Sigmoid colon (tissue), 7 donors: ENCODE measurements around the gene SMG9. TPM values are rescaled to one million over a fixed set of nuclear protein-coding genes. Genes with fewer than 3 reads are reported as not detected.

Source experiments
- DNase-seq: peaks from one replicate; pipeline ENCODE4 v3.0.0-alpha.2; 2019
- H3K27ac ChIP-seq, 4 donors: fragments of 200-600 bp; sonication (generic); one replicate each; pipeline ENCODE4 v1.5.1; 2016 to 2019; ENCODE audit warnings: mild to moderate bottlenecking in 1 of 4
- H3K27me3 ChIP-seq, 3 donors: fragments of 200-600 bp; sonication (generic); one replicate each; pipeline ENCODE4 v1.5.1; 2019; ENCODE audit warnings: mild to moderate bottlenecking in 1 of 3
- H3K36me3 ChIP-seq, 4 donors: fragments of 200-600 bp; sonication (generic); one replicate each; pipeline ENCODE4 v1.5.1; 2016 to 2019
- H3K4me1 ChIP-seq, 4 donors: fragments of 200-600 bp; sonication (generic); one replicate each; pipeline ENCODE4 v1.5.1; 2017 to 2019
- H3K4me3 ChIP-seq, 4 donors: fragments of 200-600 bp; sonication (generic); one replicate each; pipeline ENCODE4 v1.5.1; 2017 to 2019; ENCODE audit warnings: mild to moderate bottlenecking in 2 of 4, moderate library complexity in 1 of 4
- H3K9me3 ChIP-seq, 4 donors: fragments of 200-600 bp in 3 of 4; sonication (generic) in 3 of 4; one replicate each; pipeline versions ENCODE4 v1.5.1 to v1.6.1; 2013 to 2019
- CTCF ChIP-seq, 4 experiments: fragments of 450-650 bp in 3 of 4; fragments of 200-600 bp in 1 of 4; IDR thresholded peaks; one replicate each; pipeline ENCODE4 v1.5.1; 2016 to 2019; ENCODE audit warnings: antibody characterized with exemption in 4 of 4, mild to moderate bottlenecking in 3 of 4, moderate library complexity in 2 of 4
- EP300 ChIP-seq, 4 donors: sonication (generic); formaldehyde crosslinking; IDR thresholded peaks; one replicate each; pipeline ENCODE4 v1.6.1; 2017; ENCODE audit warnings: antibody characterized with exemption in 4 of 4
- POLR2A ChIP-seq, 2 donors: fragments of 450-650 bp; IDR thresholded peaks; one replicate each; pipeline ENCODE4 v1.6.1; 2016; ENCODE audit warnings: antibody characterized with exemption in 2 of 2, mild to moderate bottlenecking in 2 of 2, moderate library complexity in 2 of 2
- POLR2AphosphoS5 ChIP-seq, 4 donors: sonication (generic); formaldehyde crosslinking; IDR thresholded peaks; one replicate each; pipeline ENCODE4 v1.6.1; 2017; ENCODE audit warnings: antibody characterized with exemption in 4 of 4
- WGBS, 2 donors: extraction: QIAGEN DNeasy Blood & Tissue Kit; methylation state at CpG; one replicate each; pipeline ENCODE4 v1.1.7; 2013; 5-methylcytosine and 5-hydroxymethylcytosine counted together
- intact Hi-C: fragments of 100-400 bp; cut with DNase I; formaldehyde crosslinking; loops from one replicate; pipeline ENCODE4 v1.15.1; 2023
- polyA plus RNA-seq, 3 donors: library from polyadenylated mRNA; stranded (reverse); fragments of 200-250 nt; gene quantifications; one replicate each; pipeline ENCODE4 v1.2.3, GENCODE V29; 2013
- total RNA-seq, 4 donors: library from RNA; depleted of rRNA; stranded (reverse); fragments of >200 nt; gene quantifications; one replicate each; pipeline ENCODE4 v1.1.0, GENCODE V29; 2016
- donor health status: healthy with polysubstance abuse.
- donor health status: Bipolar disorder and iron deficiency.
- donor health status: healthy.

The SMG9 gene
- total and polyA plus RNA-seq, 7 donors: 5.6 to 36.5 (median 12.5) TPM

GRCh38 chr19:43752287-43752875 lies 2.4 kb downstream of the SMG9 start:
- DNase-seq: no peak
- Histone ChIP-seq H3K36me3 (peaks cover 12 to 33% (median 25%) of the 10 kb centered on the region in 4 donors), H3K4me1 (peaks cover 0 to 41% (median 28%) of the 10 kb centered on the region in 4 donors), H3K4me3 (no peak overlapping the region), H3K9me3 (no peaks in the 10 kb centered on the region), H3K27ac (peak overlapping the region in 3 of 4 donors; percentile 99), H3K27me3 (no peaks in the 10 kb centered on the region)
- 88 to 92% methylated on average over 6 of the region's 6 CpGs for WGBS, 2 donors
- TF ChIP-seq EP300 (IDR thresholded peaks at IDR 0.05) (no peak), POLR2AphosphoS5 (IDR thresholded peaks at IDR 0.05) (no peak), CTCF (IDR thresholded peaks at IDR 0.05) (no peak), POLR2A (IDR thresholded peaks at IDR 0.05) (no peak)
- intact Hi-C loops: no loop called here

- DNase-seq: no peak
- WGBS, 2 donors: 79 to 86% methylated on average over 4 of the region's 4 CpGs
- H3K36me3 ChIP-seq: peaks cover 20 to 41% (median 32%) of the 10 kb centered on the region in 4 donors
- H3K27me3 ChIP-seq: no peaks in the 10 kb centered on the region
- H3K9me3 ChIP-seq: no peaks in the 10 kb centered on the region
- intact Hi-C loops: no loop called here
- no peak for TF ChIP-seq EP300 (IDR thresholded peaks at IDR 0.05)
- TF ChIP-seq POLR2AphosphoS5 (IDR thresholded peaks at IDR 0.05): no peak
- no peak for TF ChIP-seq CTCF (IDR thresholded peaks at IDR 0.05)
- TF ChIP-seq POLR2A (IDR thresholded peaks at IDR 0.05): no peak
- H3K4me3 ChIP-seq: no peak overlapping the region
- H3K4me1 ChIP-seq: peaks cover 0 to 41% (median 28%) of the 10 kb centered on the region in 4 donors
- peak overlapping the region in 2 of 4 donors; percentile 3 to 99 for H3K27ac ChIP-seq
Measured at GRCh38 chr19:43751466-43752220, 3.1 kb downstream of the SMG9 start.

- H3K9me3 ChIP-seq: no peaks in the 10 kb centered on the region
- TF ChIP-seq POLR2AphosphoS5 (IDR thresholded peaks at IDR 0.05): no peak
- no peaks in the 10 kb centered on the region for H3K27me3 ChIP-seq
- no peak overlapping the region for H3K4me3 ChIP-seq
- intact Hi-C loops: no loop called here
- peaks cover 0 to 30% (median 20%) of the 10 kb centered on the region in 4 donors for H3K4me1 ChIP-seq
- H3K27ac ChIP-seq: no peak overlapping the region
- peaks cover 25 to 55% (median 33%) of the 10 kb centered on the region in 4 donors for H3K36me3 ChIP-seq
- 96 to 97% methylated on average over 1 of the region's 1 CpG for WGBS, 2 donors
- DNase-seq: no peak
Measured at GRCh38 chr19:43749898-43750297, 4.9 kb downstream of the SMG9 start.

GRCh38 chr19:43749152-43749551 lies 5.6 kb downstream of the SMG9 start:
- H3K27me3 ChIP-seq: no peaks in the 10 kb centered on the region
- H3K4me3 ChIP-seq: no peak overlapping the region
- no peaks in the 10 kb centered on the region for H3K9me3 ChIP-seq
- intact Hi-C loops: no loop called here
- no peak for DNase-seq
- H3K36me3 ChIP-seq: peaks cover 25 to 63% (median 35%) of the 10 kb centered on the region in 4 donors
- H3K4me1 ChIP-seq: peaks cover 0 to 30% (median 20%) of the 10 kb centered on the region in 4 donors
- TF ChIP-seq CTCF (IDR thresholded peaks at IDR 0.05) (no peak), POLR2A (IDR thresholded peaks at IDR 0.05) (no peak), POLR2AphosphoS5 (IDR thresholded peaks at IDR 0.05) (no peak), EP300 (IDR thresholded peaks at IDR 0.05) (no peak)
- WGBS, 2 donors: 93 to 95% methylated on average over 7 of the region's 7 CpGs
- no peak overlapping the region for H3K27ac ChIP-seq

- H3K4me3 ChIP-seq: no peak overlapping the region
- intact Hi-C loops: no loop called here
- no peaks in the 10 kb centered on the region for H3K27me3 ChIP-seq
- peaks cover 0 to 25% (median 16%) of the 10 kb centered on the region in 4 donors for H3K4me1 ChIP-seq
- TF ChIP-seq EP300 (IDR thresholded peaks at IDR 0.05): no peak
- no peak for TF ChIP-seq POLR2A (IDR thresholded peaks at IDR 0.05)
- no peak for TF ChIP-seq POLR2AphosphoS5 (IDR thresholded peaks at IDR 0.05)
- 84 to 87% methylated on average over 4 of the region's 4 CpGs for WGBS, 2 donors
- H3K9me3 ChIP-seq: no peaks in the 10 kb centered on the region
- H3K27ac ChIP-seq: no peak overlapping the region
- DNase-seq: no peak
- peaks cover 25 to 67% (median 35%) of the 10 kb centered on the region in 4 donors for H3K36me3 ChIP-seq
Measured at GRCh38 chr19:43748685-43749084, 6.1 kb downstream of the SMG9 start.
